Naive thymus-derived CD4-positive, alpha-beta T cell (primary cell): ENCODE data around the gene ITGA6. TPM values are rescaled to one million over a fixed set of nuclear protein-coding genes. Genes with fewer than 3 reads are reported as not detected.

Source experiments
- ATAC-seq: fragments of 150-1000 bp; cut with Tn5 transposase; 2 replicates; pipeline ENCODE4 v1.10.0; 2021; ENCODE audit warnings: mild to moderate bottlenecking, moderate library complexity
- CTCF ChIA-PET: fragments of 350-600 bp; sonication (Branson Sonifier 250); formaldehyde crosslinking; loops from one replicate; lab custom pipeline; 2021; ENCODE audit warnings: antibody characterized with exemption; lab: Charles Lee
- POLR2A ChIA-PET: fragments of 350-600 bp; sonication (Branson Sonifier 250); formaldehyde crosslinking; loops from one replicate; lab custom pipeline; 2021; ENCODE audit warnings: antibody characterized with exemption, inconsistent platforms; lab: Charles Lee
- DNase-seq, 9 donors: peaks; one replicate each; pipeline versions ENCODE4 v3.0.0 to v3.0.0-alpha.2; 2020 to 2022; ENCODE audit warnings: mixed read lengths in 1 of 9
- H3K27ac ChIP-seq: one replicate; pipeline ENCODE4 v1.7.0; 2013; ENCODE audit warnings: mild to moderate bottlenecking, low read depth, low read length, moderate library complexity
- H3K27me3 ChIP-seq, 2 donors: one replicate each; pipeline ENCODE4 v1.7.0; 2013; ENCODE audit warnings: low read length in 2 of 2, mild to moderate bottlenecking in 2 of 2, moderate library complexity in 2 of 2; ENCODE audit not compliant: control insufficient read depth in 2 of 2, insufficient read depth in 2 of 2
- H3K36me3 ChIP-seq, 3 experiments: 1 replicate in 2 of 3; 2 replicates in 1 of 3; pipeline ENCODE4 v1.7.0; 2013; ENCODE audit warnings: low read length in 3 of 3, mild to moderate bottlenecking in 3 of 3, moderate library complexity in 1 of 3; ENCODE audit not compliant: insufficient read depth in 3 of 3, control insufficient read depth in 2 of 3
- H3K4me1 ChIP-seq, 2 donors: one replicate each; pipeline ENCODE4 v1.7.0; 2013; ENCODE audit warnings: low read length in 2 of 2, mild to moderate bottlenecking in 2 of 2, moderate library complexity in 1 of 2; ENCODE audit not compliant: control insufficient read depth in 2 of 2, insufficient read depth in 2 of 2
- H3K4me3 ChIP-seq: 2 replicates; pipeline ENCODE4 v1.7.0; 2013; ENCODE audit warnings: mild to moderate bottlenecking, low read length
- H3K9me3 ChIP-seq, 3 experiments: 1 replicate in 2 of 3; 2 replicates in 1 of 3; pipeline ENCODE4 v1.7.0; 2013; ENCODE audit warnings: low read length in 3 of 3; ENCODE audit not compliant: control insufficient read depth in 2 of 3
- H3K27ac Mint-ChIP-seq, 9 donors: one replicate each; pipeline ENCODE4 v1.8.0; 2020 to 2022; ENCODE audit warnings: mixed read lengths in 9 of 9, mild to moderate bottlenecking in 8 of 9, moderate library complexity in 5 of 9, inconsistent platforms in 2 of 9
- H3K27me3 Mint-ChIP-seq, 5 donors: one replicate each; pipeline ENCODE4 v1.8.0; 2021 to 2022; ENCODE audit warnings: mixed read lengths in 5 of 5, mild to moderate bottlenecking in 1 of 5
- H3K36me3 Mint-ChIP-seq, 5 donors: one replicate each; pipeline ENCODE4 v1.8.0; 2020 to 2022; ENCODE audit warnings: mixed read lengths in 5 of 5, mild to moderate bottlenecking in 3 of 5, inconsistent platforms in 1 of 5
- H3K4me1 Mint-ChIP-seq, 7 donors: one replicate each; pipeline ENCODE4 v1.8.0; 2020 to 2022; ENCODE audit warnings: mixed read lengths in 7 of 7, mild to moderate bottlenecking in 3 of 7, inconsistent platforms in 1 of 7
- H3K4me3 Mint-ChIP-seq, 10 donors: one replicate each; pipeline ENCODE4 v1.8.0; 2020 to 2022; ENCODE audit warnings: mild to moderate bottlenecking in 10 of 10, mixed read lengths in 10 of 10, moderate library complexity in 6 of 10, inconsistent platforms in 2 of 10
- H3K9me3 Mint-ChIP-seq, 11 donors: one replicate each; pipeline ENCODE4 v1.8.0; 2020 to 2022; ENCODE audit warnings: mixed read lengths in 11 of 11, mild to moderate bottlenecking in 4 of 11, inconsistent platforms in 1 of 11, moderate library complexity in 1 of 11
- intact Hi-C, 2 donors: fragments of 100-400 bp; cut with micrococcal nuclease; formaldehyde crosslinking; loops; one replicate each; pipeline ENCODE4 v1.15.1; 2023
- polyA plus RNA-seq, 2 donors: library from polyadenylated mRNA; unstranded; fragments of 300-500 nt; fragmentation: Illumina TruSeq; gene quantifications; one replicate each; pipeline ENCODE4 v1.2.3, GENCODE V29; 2021
- total RNA-seq, 6 experiments: library from RNA in 5 of 6; stranded (reverse) in 5 of 6; gene quantifications; 1 replicate in 5 of 6; 2 replicates in 1 of 6; pipeline ENCODE4 v1.2.3 and lab custom pipeline; 2021 to 2026

ITGA6 gene
- total and polyA plus RNA-seq, 7 experiments from 2014 or later, result 13.1 to 179 (median 132) TPM

DNA sequence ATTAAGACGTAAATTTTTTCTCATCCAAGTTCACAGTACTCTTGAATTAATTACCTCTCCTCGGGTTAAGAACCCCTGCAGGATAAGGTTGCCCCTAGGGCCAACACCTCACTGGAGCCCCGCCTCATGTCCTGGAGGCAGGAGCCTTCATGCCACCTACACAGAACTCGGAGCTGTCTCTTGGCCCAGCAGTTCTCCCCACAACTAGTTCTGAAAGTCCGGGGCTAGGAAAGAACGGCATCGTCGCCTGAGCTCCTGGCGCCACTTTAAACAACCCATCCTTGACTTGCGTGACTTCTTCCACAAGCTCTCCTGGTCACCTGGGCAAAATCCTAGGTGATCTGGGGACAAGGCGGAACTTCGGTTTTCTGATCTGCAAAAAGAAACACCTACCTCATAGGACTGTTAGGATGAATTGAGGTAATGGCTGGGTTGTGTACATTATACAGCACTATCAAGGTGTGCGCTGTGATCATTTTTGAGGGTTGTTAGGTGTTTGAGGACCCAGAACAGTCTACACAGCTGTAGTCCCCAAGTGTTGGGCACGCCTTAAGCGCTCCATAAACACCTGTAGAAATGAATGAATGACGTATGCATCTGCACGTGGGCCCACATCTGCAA lies 641 bp upstream of the ITGA6 start:
- H3K36me3 Mint-ChIP-seq, result peaks cover 0 to 4% (median 0%) of the 10 kb centered on the region in 5 donors
- H3K27ac Mint-ChIP-seq, result peak overlapping the region in 8 of 9 donors; percentile 90 to 96 (median 95)
- ChIA-PET CTCF (interaction anchor here (0.7 to 26.6 kb wide), 5 partner anchors 14 to 58 kb away, joined by 3 to 673 read pairs (median 3); no protein-coding TSS in a partner anchor), POLR2A (interaction anchor here (0.8 to 28.5 kb wide), 6 partner anchors 8 to 79 kb away, joined by 3 to 862 read pairs (median 4); no protein-coding TSS in a partner anchor)
- H3K4me3 ChIP-seq, result peak overlapping the region; percentile 76
- peak overlapping the region; percentile 76 for H3K27ac ChIP-seq
- no peaks in the 10 kb centered on the region for H3K27me3 ChIP-seq
- H3K9me3 ChIP-seq, result no peaks in the 10 kb centered on the region
- H3K27me3 Mint-ChIP-seq, result peaks cover 0 to 80% (median 0%) of the 10 kb centered on the region in 5 donors
- no peaks in the 10 kb centered on the region for H3K9me3 Mint-ChIP-seq
- no peak for DNase-seq
- peaks cover 17 to 38% of the 10 kb centered on the region in 2 donors for H3K4me1 ChIP-seq
- peak overlapping the region in 7 of 10 donors; percentile 83 to 99 (median 92) for H3K4me3 Mint-ChIP-seq
- H3K4me1 Mint-ChIP-seq, result peaks cover 21 to 58% (median 47%) of the 10 kb centered on the region in 7 donors
- intact Hi-C loops, result loop anchor here in 1 of 2 donors (1.0 to 5.0 kb wide), 4 partner anchors 87 to 1497 kb away; partner anchors contain the start of genes DYNC1I2 and GORASP2
- peaks cover 0 to 8% (median 0%) of the 10 kb centered on the region in 3 experiments for H3K36me3 ChIP-seq
- ATAC-seq, result no peak

DNA sequence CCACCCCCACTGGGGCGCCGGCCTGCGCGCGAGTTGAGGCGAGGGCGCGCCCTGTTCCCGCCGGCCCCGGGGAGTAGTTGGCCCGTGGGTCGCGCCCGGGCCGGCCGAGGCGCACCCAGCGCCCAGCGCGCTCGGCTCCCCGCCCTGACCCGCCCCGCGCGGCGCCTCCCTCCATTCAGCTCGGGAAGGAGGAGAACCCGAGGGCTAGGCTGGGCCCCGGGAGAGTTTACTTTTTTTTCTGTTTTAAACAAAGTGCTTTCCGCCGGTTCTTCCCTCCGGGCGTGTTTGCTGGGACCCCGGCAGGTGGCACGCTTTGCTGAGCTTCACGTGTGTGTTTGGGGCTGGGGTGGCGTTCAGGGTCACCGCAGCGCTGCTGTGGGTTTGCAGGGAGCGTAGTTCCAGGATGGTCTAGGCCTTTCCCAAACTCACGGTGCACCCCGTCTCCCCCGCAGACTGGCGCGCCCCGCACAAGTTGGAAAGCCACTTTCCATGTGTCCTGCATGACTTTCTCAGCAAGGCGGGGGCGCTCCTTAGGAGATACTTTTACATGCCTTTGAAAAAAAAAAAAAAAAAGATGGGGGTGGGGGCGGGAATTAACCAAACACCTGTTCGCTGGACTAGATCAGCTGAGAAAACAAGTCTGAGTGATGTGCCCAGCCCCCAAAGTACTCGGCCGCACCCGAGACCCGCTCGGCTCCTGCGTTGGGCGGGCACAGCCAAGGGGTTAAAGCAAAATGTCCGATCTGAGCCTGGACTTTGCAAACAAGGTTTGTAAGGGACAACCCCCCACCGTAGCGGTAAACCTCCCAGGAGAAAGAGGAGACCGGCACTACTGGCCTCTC lies 825 bp downstream of the ITGA6 start:
- Histone ChIP-seq H3K27me3 (no peaks in the 10 kb centered on the region), H3K36me3 (peaks cover 0 to 8% (median 0%) of the 10 kb centered on the region in 3 experiments), H3K27ac (peak overlapping the region; percentile 76), H3K9me3 (no peaks in the 10 kb centered on the region), H3K4me1 (peaks cover 17 to 50% of the 10 kb centered on the region in 2 donors), H3K4me3 (peak overlapping the region; percentile 76)
- intact Hi-C loops, result loop anchor here (1.0 to 5.0 kb wide), 10 partner anchors 9 to 1499 kb away; partner anchors contain the start of genes DYNC1I2 (in 1 of the 2) and GORASP2 (in 1 of the 2)
- H3K4me3 Mint-ChIP-seq, result peak overlapping the region in 7 of 10 donors; percentile 66 to 100 (median 98)
- peaks cover 26 to 65% (median 38%) of the 10 kb centered on the region in 7 donors for H3K4me1 Mint-ChIP-seq
- CTCF ChIA-PET, result interaction anchor here (0.7 to 26.6 kb wide), 5 partner anchors 12 to 134 kb away, joined by 3 to 673 read pairs (median 10); no protein-coding TSS in a partner anchor
- peaks cover 0 to 8% (median 0%) of the 10 kb centered on the region in 5 donors for H3K36me3 Mint-ChIP-seq
- peaks cover 0 to 1% (median 0%) of the 10 kb centered on the region in 11 donors for H3K9me3 Mint-ChIP-seq
- peak overlapping the region in 5 of 9 donors; percentile 84 to 94 (median 90) for H3K27ac Mint-ChIP-seq
- ATAC-seq (peak; percentile 54), DNase-seq (peak; percentile 32 to 75 (median 70))
- POLR2A ChIA-PET, result interaction anchor here (0.7 to 28.5 kb wide), 4 partner anchors 14 to 140 kb away, joined by 3 to 862 read pairs (median 4); no protein-coding TSS in a partner anchor
- H3K27me3 Mint-ChIP-seq, result peaks cover 0 to 80% (median 0%) of the 10 kb centered on the region in 5 donors

DNA sequence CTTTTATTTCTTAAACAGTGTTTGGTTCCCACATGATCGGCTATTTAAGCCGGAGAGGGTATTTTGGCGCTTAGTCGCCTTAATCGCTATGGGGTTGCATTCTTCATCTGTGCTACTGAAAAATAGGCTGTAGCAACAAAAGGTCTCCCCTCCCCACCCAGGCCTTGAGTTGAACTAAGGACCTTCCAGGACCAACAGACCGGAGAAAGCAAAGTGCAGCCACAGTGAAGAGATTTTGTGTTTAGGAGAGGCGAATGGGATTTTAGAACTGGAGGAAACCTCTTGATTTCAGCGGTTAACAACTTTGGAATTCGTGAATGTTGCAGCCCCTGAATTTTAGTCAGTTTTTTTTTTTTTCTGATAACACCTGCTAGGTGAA lies 1.4 kb downstream of the ITGA6 start:
- Histone ChIP-seq H3K4me3 (peak overlapping the region; percentile 76), H3K9me3 (no peaks in the 10 kb centered on the region), H3K36me3 (peaks cover 0 to 8% (median 0%) of the 10 kb centered on the region in 3 experiments), H3K4me1 (peaks cover 20 to 50% of the 10 kb centered on the region in 2 donors), H3K27me3 (no peaks in the 10 kb centered on the region), H3K27ac (peak overlapping the region; percentile 76)
- H3K27ac Mint-ChIP-seq, result peak overlapping the region in 5 of 9 donors; percentile 84 to 94 (median 90)
- intact Hi-C loops, result loop anchor here (1.0 to 5.0 kb wide), 7 partner anchors 8 to 742 kb away; partner anchors contain the start of gene DYNC1I2 (in 1 of the 2)
- peak overlapping the region in 6 of 10 donors; percentile 81 to 100 (median 98) for H3K4me3 Mint-ChIP-seq
- DNase-seq (peak in 2 of 9 donors; percentile 18 to 27), ATAC-seq (no peak)
- peaks cover 0 to 1% (median 0%) of the 10 kb centered on the region in 11 donors for H3K9me3 Mint-ChIP-seq
- H3K36me3 Mint-ChIP-seq, result peaks cover 0 to 13% (median 0%) of the 10 kb centered on the region in 5 donors
- ChIA-PET POLR2A (interaction anchor here (1.2 to 28.5 kb wide), 2 partner anchors 25 to 67 kb away, joined by 3 to 862 read pairs; no protein-coding TSS in a partner anchor), CTCF (interaction anchor here (0.8 to 26.6 kb wide), 6 partner anchors 11 to 133 kb away, joined by 3 to 673 read pairs (median 8); no protein-coding TSS in a partner anchor)
- H3K4me1 Mint-ChIP-seq, result peaks cover 30 to 68% (median 32%) of the 10 kb centered on the region in 7 donors
- peaks cover 0 to 76% (median 0%) of the 10 kb centered on the region in 5 donors for H3K27me3 Mint-ChIP-seq

- Histone ChIP-seq H3K9me3 (no peaks in the 10 kb centered on the region), H3K36me3 (peaks cover 0 to 8% (median 0%) of the 10 kb centered on the region in 3 experiments), H3K4me1 (peaks cover 26 to 56% of the 10 kb centered on the region in 2 donors), H3K4me3 (peak overlapping the region; percentile 76), H3K27ac (peak overlapping the region; percentile 76), H3K27me3 (no peaks in the 10 kb centered on the region)
- ChIA-PET CTCF (interaction anchor here (0.7 to 26.6 kb wide), 10 partner anchors 11 to 256 kb away, joined by 3 to 673 read pairs (median 4); no protein-coding TSS in a partner anchor), POLR2A (interaction anchor here (0.7 to 28.5 kb wide), 3 partner anchors 24 to 66 kb away, joined by 3 to 862 read pairs (median 3); no protein-coding TSS in a partner anchor)
- ATAC-seq, result no peak
- Mint-ChIP-seq H3K9me3 (peaks cover 0 to 1% (median 0%) of the 10 kb centered on the region in 11 donors), H3K27me3 (peaks cover 0 to 71% (median 0%) of the 10 kb centered on the region in 5 donors), H3K4me3 (peak overlapping the region in 6 of 10 donors; percentile 81 to 100 (median 98)), H3K27ac (peak overlapping the region in 5 of 9 donors; percentile 84 to 94 (median 90)), H3K36me3 (peaks cover 0 to 13% (median 0%) of the 10 kb centered on the region in 5 donors), H3K4me1 (peaks cover 24 to 74% (median 27%) of the 10 kb centered on the region in 7 donors)
- DNase-seq, result peak in 4 of 9 donors; percentile 21 to 35 (median 27)
- intact Hi-C loops, result loop anchor here in 1 of 2 donors (1.0 to 5.0 kb wide), 3 partner anchors 8 to 742 kb away; partner anchors contain the start of gene DYNC1I2
Measured at GRCh38 chr2:172429301-172429968, 2.0 kb downstream of the ITGA6 start.

GRCh38 chr2:172430027-172430426 lies 2.6 kb downstream of the ITGA6 start:
- intact Hi-C loops, result no loop called here
- peaks cover 0 to 13% (median 5%) of the 10 kb centered on the region in 5 donors for H3K36me3 Mint-ChIP-seq
- Histone ChIP-seq H3K9me3 (no peaks in the 10 kb centered on the region), H3K36me3 (peaks cover 0 to 8% (median 0%) of the 10 kb centered on the region in 3 experiments), H3K27ac (peak overlapping the region; percentile 76), H3K4me3 (peak overlapping the region; percentile 76), H3K27me3 (no peaks in the 10 kb centered on the region), H3K4me1 (peaks cover 31 to 60% of the 10 kb centered on the region in 2 donors)
- peak overlapping the region in 5 of 9 donors; percentile 84 to 94 (median 90) for H3K27ac Mint-ChIP-seq
- peaks cover 0 to 3% (median 0%) of the 10 kb centered on the region in 11 donors for H3K9me3 Mint-ChIP-seq
- POLR2A ChIA-PET, result interaction anchor here (1.2 to 28.5 kb wide), 2 partner anchors 23 to 66 kb away, joined by 3 to 862 read pairs; no protein-coding TSS in a partner anchor
- CTCF ChIA-PET, result interaction anchor here (0.8 to 26.6 kb wide), 6 partner anchors 10 to 257 kb away, joined by 3 to 673 read pairs (median 7); no protein-coding TSS in a partner anchor
- H3K27me3 Mint-ChIP-seq, result peaks cover 0 to 67% (median 0%) of the 10 kb centered on the region in 5 donors
- peak overlapping the region in 5 of 10 donors; percentile 97 to 100 (median 99) for H3K4me3 Mint-ChIP-seq
- ATAC-seq (no peak), DNase-seq (no peak)
- peaks cover 21 to 80% (median 22%) of the 10 kb centered on the region in 7 donors for H3K4me1 Mint-ChIP-seq
